Measurements from ENCODE around the gene PRCP.
A peak's percentile ranks its signal among the peaks of the same experiment; 100 is the strongest.

PRCP gene

GRCh38 chr11:82937554-82937953, 37.3 kb upstream of the PRCP start:
- no peak overlapping the region for H3K4me3 ChIP-seq (ENCODE audit: low read length)
- TF ChIP-seq CTCF (conservative IDR thresholded peaks at IDR 0.05; ENCODE audit: low read depth, low read length): no peak
- no peak for DNase-seq (ENCODE audit: low read depth)

GRCh38 chr11:82936261-82936660, 36.0 kb upstream of the PRCP start:
- H3K4me3 ChIP-seq (ENCODE audit: low read length): no peak overlapping the region
- no peak for DNase-seq (ENCODE audit: low read depth)
- no peak for TF ChIP-seq CTCF (conservative IDR thresholded peaks at IDR 0.05; ENCODE audit: low read depth, low read length)

- H3K4me3 ChIP-seq (ENCODE audit: low read length): no peak overlapping the region
- no peak for DNase-seq (ENCODE audit: low read depth)
- TF ChIP-seq CTCF (conservative IDR thresholded peaks at IDR 0.05; ENCODE audit: low read depth, low read length): no peak
These were observed 32.3 kb upstream of the PRCP start for GRCh38 chr11:82932564-82932963.

GRCh38 chr11:82930734-82931133, 30.5 kb upstream of the PRCP start:
- no peak for TF ChIP-seq CTCF (conservative IDR thresholded peaks at IDR 0.05; ENCODE audit: low read depth, low read length)
- H3K4me3 ChIP-seq (ENCODE audit: low read length): no peak overlapping the region
- DNase-seq (ENCODE audit: low read depth): no peak

- TF ChIP-seq CTCF (conservative IDR thresholded peaks at IDR 0.05; ENCODE audit: low read depth, low read length): no peak
- no peak overlapping the region for H3K4me3 ChIP-seq (ENCODE audit: low read length)
- no peak for DNase-seq (ENCODE audit: low read depth)
These were observed 30.0 kb upstream of the PRCP start for GRCh38 chr11:82930229-82930628.

GRCh38 chr11:82929121-82929520, 28.9 kb upstream of the PRCP start:
- H3K4me3 ChIP-seq (ENCODE audit: low read length): no peak overlapping the region
- no peak for DNase-seq (ENCODE audit: low read depth)
- no peak for TF ChIP-seq CTCF (conservative IDR thresholded peaks at IDR 0.05; ENCODE audit: low read depth, low read length)

- peak; percentile 79 for TF ChIP-seq CTCF (conservative IDR thresholded peaks at IDR 0.05; ENCODE audit: low read depth, low read length)
- no peak overlapping the region for H3K4me3 ChIP-seq (ENCODE audit: low read length)
- DNase-seq (ENCODE audit: low read depth): peak; percentile 9
These were observed 27.1 kb upstream of the PRCP start for GRCh38 chr11:82927264-82927880.
